Breast epithelium (tissue), 3 donors: ENCODE measurements around the gene NUPR1.

Experiments
- POLR2A ChIP-seq: fragments of 450-650 bp; IDR thresholded peaks from one replicate; pipeline ENCODE4 v1.6.1; 2016; ENCODE audit warnings: antibody characterized with exemption, mild to moderate bottlenecking, moderate library complexity
- TF ChIP-seq, protein P1 (sequence below), 3 donors: fragments of 450-650 bp; IDR thresholded peaks; one replicate each; pipeline ENCODE4 v1.5.1; 2016 to 2017; ENCODE audit warnings: antibody characterized with exemption in 3 of 3, mild to moderate bottlenecking in 3 of 3, moderate library complexity in 3 of 3

DNA sequence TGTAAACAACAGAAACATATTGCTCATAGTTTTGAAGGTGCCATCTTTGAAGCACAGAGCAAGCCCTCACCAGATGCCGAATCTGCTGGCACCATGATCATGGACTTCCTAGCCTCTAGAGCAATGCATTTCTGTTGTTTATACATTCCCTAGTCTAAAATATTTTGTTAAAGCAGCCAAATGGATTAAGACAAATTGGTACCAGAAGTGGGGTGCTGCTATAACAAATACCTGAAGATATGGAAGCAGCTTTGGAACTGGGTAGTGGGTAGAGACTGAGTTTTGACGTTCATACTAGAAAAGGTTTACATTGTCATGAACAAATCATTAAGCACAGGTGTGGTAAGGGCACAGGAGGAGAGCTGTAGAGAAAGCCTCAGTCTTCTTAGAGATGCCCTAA lies 28.5 kb upstream of the NUPR1 start:
- TF ChIP-seq, protein P1, sequence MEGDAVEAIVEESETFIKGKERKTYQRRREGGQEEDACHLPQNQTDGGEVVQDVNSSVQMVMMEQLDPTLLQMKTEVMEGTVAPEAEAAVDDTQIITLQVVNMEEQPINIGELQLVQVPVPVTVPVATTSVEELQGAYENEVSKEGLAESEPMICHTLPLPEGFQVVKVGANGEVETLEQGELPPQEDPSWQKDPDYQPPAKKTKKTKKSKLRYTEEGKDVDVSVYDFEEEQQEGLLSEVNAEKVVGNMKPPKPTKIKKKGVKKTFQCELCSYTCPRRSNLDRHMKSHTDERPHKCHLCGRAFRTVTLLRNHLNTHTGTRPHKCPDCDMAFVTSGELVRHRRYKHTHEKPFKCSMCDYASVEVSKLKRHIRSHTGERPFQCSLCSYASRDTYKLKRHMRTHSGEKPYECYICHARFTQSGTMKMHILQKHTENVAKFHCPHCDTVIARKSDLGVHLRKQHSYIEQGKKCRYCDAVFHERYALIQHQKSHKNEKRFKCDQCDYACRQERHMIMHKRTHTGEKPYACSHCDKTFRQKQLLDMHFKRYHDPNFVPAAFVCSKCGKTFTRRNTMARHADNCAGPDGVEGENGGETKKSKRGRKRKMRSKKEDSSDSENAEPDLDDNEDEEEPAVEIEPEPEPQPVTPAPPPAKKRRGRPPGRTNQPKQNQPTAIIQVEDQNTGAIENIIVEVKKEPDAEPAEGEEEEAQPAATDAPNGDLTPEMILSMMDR (IDR thresholded peaks at IDR 0.05) = no peak
- no peak for TF ChIP-seq POLR2A
